ENCODE results near the gene TENT5A.

Gene TENT5A

GRCh38 chr6:81770381-81770780, 17.9 kb upstream of the TENT5A start:
- no peak for DNase-seq

GRCh38 chr6:81769824-81770223, 17.3 kb upstream of the TENT5A start:
- peak; percentile 28 for DNase-seq

GRCh38 chr6:81768150-81768942, 15.9 kb upstream of the TENT5A start:
- DNase-seq, result no peak

GRCh38 chr6:81767163-81767891, 14.8 kb upstream of the TENT5A start:
- DNase-seq, result no peak

- DNase-seq, result no peak
Observed at GRCh38 chr6:81766482-81767069, 14.1 kb upstream of the TENT5A start.

GRCh38 chr6:81764531-81764930, 12.1 kb upstream of the TENT5A start:
- no peak for DNase-seq

- DNase-seq, result no peak
Observed at GRCh38 chr6:81763968-81764367, 11.5 kb upstream of the TENT5A start.

GRCh38 chr6:81763051-81763450, 10.6 kb upstream of the TENT5A start:
- DNase-seq, result no peak

- no peak for DNase-seq
Observed at GRCh38 chr6:81762606-81763005, 10.1 kb upstream of the TENT5A start.

- DNase-seq, result no peak
Observed at GRCh38 chr6:81762132-81762531, 9.7 kb upstream of the TENT5A start.

- no peak for DNase-seq
Observed at GRCh38 chr6:81761197-81761596, 8.7 kb upstream of the TENT5A start.

GRCh38 chr6:81759782-81760181, 7.3 kb upstream of the TENT5A start:
- no peak for DNase-seq

GRCh38 chr6:81758221-81758620, 5.7 kb upstream of the TENT5A start:
- DNase-seq, result no peak

- DNase-seq, result no peak
Observed at GRCh38 chr6:81756690-81757089, 4.2 kb upstream of the TENT5A start.

- DNase-seq, result no peak
Observed at GRCh38 chr6:81755551-81755950, 3.1 kb upstream of the TENT5A start.

GRCh38 chr6:81754906-81755305, 2.4 kb upstream of the TENT5A start:
- no peak for DNase-seq

GRCh38 chr6:81753711-81754577, 1.5 kb upstream of the TENT5A start:
- DNase-seq, result peak; percentile 68

- DNase-seq, result peak; percentile 41
Observed at GRCh38 chr6:81752921-81753710, 635 bp upstream of the TENT5A start.

GRCh38 chr6:81751388-81752083, 945 bp downstream of the TENT5A start:
- no peak for DNase-seq

GRCh38 chr6:81750681-81751387, 1.6 kb downstream of the TENT5A start:
- no peak for DNase-seq

- DNase-seq, result no peak
Observed at GRCh38 chr6:81750200-81750599, 2.3 kb downstream of the TENT5A start.
